GM18511 (cell line): Measurements from ENCODE around the gene CCDC51.
"Not testable (repeated sequence)": the region's sequence is repeated elsewhere in the genome, so short reads cannot be mapped to it uniquely, and the experiment has no call there.

Source experiments
- ATAC-seq: cut with Tn5 transposase; IDR thresholded peaks from one replicate; pipeline ENCODE4 v1.9.1; 2021; ENCODE audit warnings: mild to moderate bottlenecking, moderate library complexity; ENCODE audit not compliant: unreplicated experiment

Gene CCDC51

GRCh38 chr3:48408823-48409281 lies 31.1 kb downstream of the CCDC51 start:
- no peak for ATAC-seq

- ATAC-seq: no peak
These were observed 32.3 kb downstream of the CCDC51 start for GRCh38 chr3:48407542-48408099.

DNA sequence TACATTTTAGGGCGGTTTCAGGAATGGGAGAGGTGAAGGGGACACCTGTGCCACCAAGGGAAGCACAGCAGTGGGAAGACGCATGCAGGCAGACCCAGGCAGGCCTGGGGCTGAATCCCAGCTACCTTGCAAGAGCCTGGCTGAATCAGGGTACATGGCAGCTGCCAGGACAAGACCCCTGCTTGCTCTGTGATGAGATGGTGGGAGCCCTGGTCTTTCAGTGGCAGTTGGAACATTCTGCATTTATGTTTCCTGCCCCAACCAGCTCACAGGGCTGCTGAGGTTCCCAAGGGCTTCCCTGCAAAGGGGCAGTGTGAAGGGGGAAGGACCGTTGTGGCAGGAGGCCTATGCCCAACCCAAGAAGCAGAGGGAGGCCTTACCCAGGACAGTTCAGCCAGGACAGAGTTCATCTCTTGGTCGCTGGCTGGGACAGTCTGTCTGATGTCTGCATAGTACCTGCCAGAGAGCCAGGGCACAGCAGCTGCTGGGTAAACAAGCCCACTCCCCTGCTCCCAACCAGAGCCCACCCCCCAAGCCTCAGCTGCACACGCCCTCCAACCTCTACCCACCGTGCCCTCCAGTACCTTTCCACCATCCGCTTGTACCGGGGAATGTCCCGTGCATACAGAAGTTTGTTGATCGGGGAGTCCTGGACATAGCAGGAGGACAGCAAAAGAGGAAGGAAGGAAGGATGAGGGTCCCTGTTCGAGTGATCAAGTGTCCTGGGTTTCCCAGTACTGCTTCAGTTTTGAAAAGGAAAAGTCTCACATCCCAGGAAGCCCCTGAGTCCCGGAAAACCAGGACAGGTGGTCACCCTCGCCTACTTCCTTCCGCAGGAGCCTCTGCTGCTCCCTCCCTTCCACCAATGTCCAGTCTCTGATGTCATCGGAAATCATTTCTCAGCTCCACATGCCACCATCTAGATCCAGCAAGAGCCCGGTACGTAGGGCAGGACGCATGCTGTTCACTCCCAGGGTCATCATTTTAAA lies 33.2 kb downstream of the CCDC51 start:
- no peak for ATAC-seq

DNA sequence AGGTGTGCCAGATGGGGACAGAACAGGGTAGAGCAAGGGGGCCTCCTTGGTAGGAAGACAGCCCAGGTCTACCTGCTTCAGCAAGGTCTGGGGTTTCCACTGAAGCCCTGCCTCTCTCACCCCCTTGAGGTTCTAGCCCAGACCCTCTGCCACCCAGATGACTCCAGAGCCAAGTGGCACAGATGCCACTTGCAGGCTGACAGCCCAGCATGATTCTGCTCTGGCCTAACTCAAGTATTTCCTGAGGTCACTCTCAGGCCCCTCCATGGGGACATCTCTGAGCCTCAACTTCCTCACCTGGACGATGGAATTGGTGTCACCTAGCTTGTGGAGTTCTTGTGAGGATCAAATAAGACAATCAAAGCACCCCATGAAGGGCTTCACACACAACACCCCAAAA lies 33.9 kb downstream of the CCDC51 start:
- ATAC-seq: no peak

GRCh38 chr3:48405343-48405881 lies 34.5 kb downstream of the CCDC51 start:
- no peak for ATAC-seq

- ATAC-seq: no peak
These were observed 35.2 kb downstream of the CCDC51 start for GRCh38 chr3:48404440-48405342.

- no peak for ATAC-seq
These were observed 36.1 kb downstream of the CCDC51 start for GRCh38 chr3:48403533-48404439.

GRCh38 chr3:48402907-48403306 lies 37.0 kb downstream of the CCDC51 start:
- ATAC-seq: no peak

GRCh38 chr3:48402281-48402732 lies 37.6 kb downstream of the CCDC51 start:
- no peak for ATAC-seq

GRCh38 chr3:48401434-48401901 lies 38.5 kb downstream of the CCDC51 start:
- ATAC-seq: not testable (repeated sequence)

- ATAC-seq: no peak
These were observed 39.0 kb downstream of the CCDC51 start for GRCh38 chr3:48400824-48401433.

DNA sequence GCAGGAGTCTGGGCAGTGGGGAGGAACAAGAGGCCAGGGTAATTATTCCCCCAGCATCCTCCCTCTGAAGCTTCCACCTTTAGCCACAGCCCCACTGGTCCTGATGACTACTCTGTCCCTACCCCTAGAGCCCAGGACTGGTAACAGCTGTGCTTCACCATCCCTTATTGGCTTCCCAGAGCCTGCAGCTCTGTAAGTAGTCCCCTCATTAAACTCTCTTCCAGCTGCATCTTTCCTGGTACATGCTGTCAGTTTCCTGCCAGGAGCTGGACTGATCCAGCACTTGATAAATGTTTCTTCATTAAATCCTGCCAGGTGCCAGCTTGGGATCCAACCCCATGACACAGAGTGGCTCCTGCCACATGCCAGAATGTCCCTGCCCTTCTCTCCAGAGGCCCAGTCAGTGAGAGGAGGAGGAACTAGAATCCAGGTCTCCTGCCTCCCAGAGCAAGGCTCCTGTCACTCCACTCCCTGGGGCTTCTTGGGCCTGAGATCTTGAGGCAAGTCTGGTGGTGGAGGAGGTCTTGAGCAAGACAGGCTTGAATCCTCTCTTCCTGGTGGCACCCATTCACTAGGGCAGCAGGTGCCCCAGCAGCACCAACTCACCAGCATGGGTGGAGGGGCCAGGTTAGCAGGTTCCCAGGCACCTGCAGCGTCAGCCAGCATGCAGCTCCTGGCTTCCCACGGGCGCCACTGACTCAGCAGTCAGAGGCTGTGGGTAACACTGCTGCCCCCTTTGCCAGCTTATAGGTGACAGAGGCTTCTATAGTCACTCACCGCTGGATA lies 40.3 kb downstream of the CCDC51 start:
- ATAC-seq: no peak

- ATAC-seq: no peak
These were observed 41.1 kb downstream of the CCDC51 start for GRCh38 chr3:48398701-48399386.

DNA sequence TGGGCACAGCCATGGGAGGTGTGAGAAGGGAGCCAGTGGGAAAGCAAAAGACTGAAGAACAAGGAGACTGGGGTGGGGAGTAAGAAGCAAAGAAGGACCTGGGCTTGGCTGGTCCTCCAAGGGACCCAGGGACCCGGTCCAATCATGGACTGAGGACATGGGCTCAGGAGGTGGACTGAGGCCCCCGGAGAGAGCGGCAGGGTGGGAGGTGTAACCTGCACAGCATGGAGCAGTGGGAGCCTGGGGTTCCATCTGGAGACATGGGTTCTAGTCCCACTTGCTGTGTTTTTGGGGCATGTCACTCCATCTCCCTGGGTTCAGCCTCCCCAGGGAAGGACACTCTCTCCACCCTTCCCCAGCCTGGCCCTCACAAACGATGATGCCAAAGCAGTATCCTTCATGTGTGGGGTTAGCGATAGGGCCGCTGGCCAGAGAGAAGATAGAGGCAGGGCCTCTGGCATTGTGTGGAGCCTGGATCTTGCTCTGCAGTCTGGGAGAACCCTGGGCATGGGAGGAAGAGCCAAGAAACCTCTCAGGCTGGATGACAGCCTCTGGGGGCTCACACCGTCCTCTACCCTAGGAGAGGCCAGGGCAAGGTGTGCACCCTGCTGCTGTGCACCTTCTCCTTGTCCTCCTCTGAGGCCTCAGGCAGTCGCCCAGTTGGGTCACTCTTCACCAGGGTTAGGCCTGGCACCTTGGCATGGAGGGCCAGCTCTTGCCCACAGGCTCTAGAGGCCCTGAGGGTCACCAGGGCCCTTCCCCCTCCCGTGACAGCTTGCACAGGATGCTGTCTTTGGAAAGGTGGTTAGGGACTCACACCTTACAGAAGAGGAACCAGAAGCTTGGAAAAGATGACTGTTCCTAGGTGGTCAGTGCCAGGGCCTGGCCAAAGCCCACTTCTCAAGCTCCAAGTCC lies 41.9 kb downstream of the CCDC51 start:
- ATAC-seq: no peak

DNA sequence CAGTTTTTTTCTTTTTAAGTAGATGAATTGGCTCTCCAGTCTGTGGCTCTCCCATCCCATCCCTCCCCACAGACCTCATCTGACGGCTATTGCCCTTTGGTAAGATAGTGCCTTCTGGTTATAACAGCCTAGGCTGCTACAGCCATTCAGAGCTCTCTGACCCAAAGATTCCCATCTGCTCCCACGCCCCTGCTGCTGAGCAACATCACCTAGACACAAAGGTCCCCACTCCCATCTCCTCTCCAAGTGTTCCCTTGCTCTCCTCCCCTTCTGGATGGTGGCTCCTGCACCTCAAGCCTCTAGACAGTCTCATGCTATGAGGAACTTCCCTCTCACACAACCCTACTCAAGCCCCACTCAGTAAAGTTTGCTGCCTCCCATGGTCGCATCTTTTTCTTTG lies 44.2 kb downstream of the CCDC51 start:
- ATAC-seq: no peak

DNA sequence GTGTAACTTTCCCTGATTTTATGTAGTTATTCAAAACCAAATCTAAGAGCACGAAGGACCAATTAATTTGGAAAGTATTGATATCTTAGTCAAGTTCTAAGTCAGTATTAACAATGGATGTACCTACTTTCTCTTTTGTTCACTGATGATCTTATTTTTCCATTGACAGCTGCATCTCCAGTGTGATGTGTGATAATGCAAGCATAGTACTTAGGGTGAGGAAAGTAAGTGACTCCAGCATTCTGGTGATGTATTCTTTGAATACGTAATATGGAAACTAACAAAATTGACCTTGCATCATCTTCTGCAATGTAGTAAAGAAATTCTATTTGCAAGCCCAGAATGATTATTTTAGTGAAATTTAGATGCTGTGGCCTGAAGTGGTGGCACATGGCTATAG lies 45.5 kb downstream of the CCDC51 start:
- ATAC-seq: no peak

GRCh38 chr3:48388966-48389365 lies 51.0 kb downstream of the CCDC51 start:
- no peak for ATAC-seq
